Stimulated activated CD4-positive, alpha-beta T cell treated with anti-CD3 and anti-CD28 coated beads, TNF-alpha, amount 100 ng/mL, for 1 hour (primary cell): ENCODE measurements around the gene WASF2.

Experiments used
- DNase-seq, 3 donors: peaks; one replicate each; pipeline ENCODE4 v3.0.0-alpha.2; 2020; ENCODE audit warnings: low read depth in 3 of 3, low spot score in 1 of 3

The WASF2 gene

GRCh38 chr1:27522432-27523336 is 32.7 kb upstream of the WASF2 start:
- peak in 2 of 3 donors; percentile 26 to 45 for DNase-seq

GRCh38 chr1:27521861-27522431 is 32.0 kb upstream of the WASF2 start:
- no peak for DNase-seq

- peak in 2 of 3 donors; percentile 22 to 42 for DNase-seq
Observed at GRCh38 chr1:27521336-27521831, 31.4 kb upstream of the WASF2 start.

GRCh38 chr1:27520651-27521050 is 30.7 kb upstream of the WASF2 start:
- DNase-seq = no peak

GRCh38 chr1:27519331-27520258 is 29.6 kb upstream of the WASF2 start:
- DNase-seq = no peak

GRCh38 chr1:27518808-27519207 is 28.8 kb upstream of the WASF2 start:
- DNase-seq = no peak

GRCh38 chr1:27517907-27518718 is 28.1 kb upstream of the WASF2 start:
- no peak for DNase-seq

GRCh38 chr1:27517301-27517700 is 27.3 kb upstream of the WASF2 start:
- no peak for DNase-seq

- no peak for DNase-seq
Observed at GRCh38 chr1:27515626-27516025, 25.7 kb upstream of the WASF2 start.

GRCh38 chr1:27513958-27514357 is 24.0 kb upstream of the WASF2 start:
- no peak for DNase-seq

GRCh38 chr1:27513528-27513927 is 23.6 kb upstream of the WASF2 start:
- DNase-seq = no peak

GRCh38 chr1:27509127-27510080 is 19.4 kb upstream of the WASF2 start:
- DNase-seq = no peak

- no peak for DNase-seq
Observed at GRCh38 chr1:27507960-27508665, 18.1 kb upstream of the WASF2 start.

GRCh38 chr1:27506703-27507102 is 16.7 kb upstream of the WASF2 start:
- DNase-seq = no peak

GRCh38 chr1:27505420-27505680 is 15.4 kb upstream of the WASF2 start:
- DNase-seq = no peak

- DNase-seq = no peak
Observed at GRCh38 chr1:27504588-27505419, 14.8 kb upstream of the WASF2 start.

- no peak for DNase-seq
Observed at GRCh38 chr1:27503844-27504587, 14.0 kb upstream of the WASF2 start.
